ENCODE data around the gene MED12L. TPM values are rescaled to one million over a fixed set of nuclear protein-coding genes. Genes with fewer than 3 reads are reported as not detected.

MED12L gene
- total RNA-seq, result under 1 TPM; 0.19 to 0.83 (median 0.41) TPM

GRCh38 chr3:151085227-151085888 is at the start of gene MED12L:
Gene MED12L, plus strand, starts transcription at chr3:151085664. Its CDS starts 1,263 bp downstream, at chr3:151086927.
- peak in 1 of 2 donors; percentile 64 for TF ChIP-seq POLR2AphosphoS5 (IDR thresholded peaks at IDR 0.05)
- TF ChIP-seq POLR2A (IDR thresholded peaks at IDR 0.05; ENCODE audit: low read depth), result no peak
- WGBS, result 0% methylated on average over 4 of the region's 84 CpGs
- intact Hi-C loops (cut with DNase I), result no loop called here
- peaks cover 14 to 29% (median 28%) of the 10 kb centered on the region in 4 donors for H3K4me1 ChIP-seq
- peak within 1 kb of the TSS; percentile 69 to 86 (median 78) for H3K4me3 ChIP-seq
- peaks cover 0 to 36% (median 0%) of the 10 kb centered on the region in 4 donors for H3K27me3 ChIP-seq
- H3K36me3 ChIP-seq, result no peaks in the 10 kb centered on the region
- H3K9me3 ChIP-seq, result no peaks in the 10 kb centered on the region
- peak within 1 kb of the TSS; percentile 26 to 70 (median 61) for H3K27ac ChIP-seq (replicated peaks in 1 of 4)
- no peak for DNase-seq (ENCODE audit: extremely low spot score)

- no peak overlapping the region for H3K27ac ChIP-seq (replicated peaks in 1 of 4)
- peaks cover 0 to 4% (median 0%) of the 10 kb centered on the region in 4 donors for H3K9me3 ChIP-seq
- intact Hi-C loops (cut with DNase I), result no loop called here
- WGBS, result 51% methylated on average over 4 of the region's 4 CpGs
- H3K4me3 ChIP-seq, result no peak overlapping the region
- H3K27me3 ChIP-seq, result no peaks in the 10 kb centered on the region
- TF ChIP-seq POLR2AphosphoS5 (IDR thresholded peaks at IDR 0.05) (no peak), CTCF (IDR thresholded peaks at IDR 0.05) (no peak)
- no peaks in the 10 kb centered on the region for H3K36me3 ChIP-seq
- no peaks in the 10 kb centered on the region for H3K4me1 ChIP-seq
- peak; percentile 70 for DNase-seq (ENCODE audit: extremely low spot score)
Observed at GRCh38 chr3:151037746-151038477, 47.6 kb upstream of the MED12L start.

- no peak for TF ChIP-seq POLR2AphosphoS5 (IDR thresholded peaks at IDR 0.05)
- TF ChIP-seq EP300 (IDR thresholded peaks at IDR 0.05), result no peak
- TF ChIP-seq POLR2A (IDR thresholded peaks at IDR 0.05; ENCODE audit: low read depth), result no peak
- H3K27me3 ChIP-seq, result no peaks in the 10 kb centered on the region
- H3K4me3 ChIP-seq, result no peak overlapping the region
- H3K4me1 ChIP-seq, result no peaks in the 10 kb centered on the region
- no peaks in the 10 kb centered on the region for H3K9me3 ChIP-seq
- H3K27ac ChIP-seq (replicated peaks in 1 of 4), result no peak overlapping the region
- intact Hi-C loops (cut with DNase I), result no loop called here
- DNase-seq (ENCODE audit: extremely low spot score), result no peak
- H3K36me3 ChIP-seq, result no peaks in the 10 kb centered on the region
- WGBS, result 88% methylated on average over 1 of the region's 1 CpG
Observed at GRCh38 chr3:151044706-151045105, 40.8 kb upstream of the MED12L start.

- DNase-seq (ENCODE audit: extremely low spot score), result no peak
- H3K36me3 ChIP-seq, result no peaks in the 10 kb centered on the region
- no peak overlapping the region for H3K4me3 ChIP-seq
- TF ChIP-seq POLR2A (IDR thresholded peaks at IDR 0.05; ENCODE audit: low read depth) (no peak), POLR2AphosphoS5 (IDR thresholded peaks at IDR 0.05) (no peak), CTCF (IDR thresholded peaks at IDR 0.05) (no peak), EP300 (IDR thresholded peaks at IDR 0.05) (no peak)
- H3K27ac ChIP-seq (replicated peaks in 1 of 4), result no peak overlapping the region
- intact Hi-C loops (cut with DNase I), result no loop called here
- no peaks in the 10 kb centered on the region for H3K9me3 ChIP-seq
- no peaks in the 10 kb centered on the region for H3K4me1 ChIP-seq
- H3K27me3 ChIP-seq, result no peaks in the 10 kb centered on the region
Observed at GRCh38 chr3:151047636-151048035, 37.8 kb upstream of the MED12L start.

GRCh38 chr3:151051533-151051932 is 33.9 kb upstream of the MED12L start:
- H3K9me3 ChIP-seq, result no peaks in the 10 kb centered on the region
- DNase-seq (ENCODE audit: extremely low spot score), result no peak
- intact Hi-C loops (cut with DNase I), result no loop called here
- TF ChIP-seq CTCF (IDR thresholded peaks at IDR 0.05) (no peak), EP300 (IDR thresholded peaks at IDR 0.05) (no peak), POLR2AphosphoS5 (IDR thresholded peaks at IDR 0.05) (no peak), POLR2A (IDR thresholded peaks at IDR 0.05; ENCODE audit: low read depth) (no peak)
- H3K27me3 ChIP-seq, result no peaks in the 10 kb centered on the region
- no peaks in the 10 kb centered on the region for H3K4me1 ChIP-seq
- no peaks in the 10 kb centered on the region for H3K36me3 ChIP-seq
- H3K4me3 ChIP-seq, result no peak overlapping the region
- no peak overlapping the region for H3K27ac ChIP-seq (replicated peaks in 1 of 4)
- 96% methylated on average over 1 of the region's 1 CpG for WGBS
